Occipital lobe (tissue), 2 donors: ENCODE results near the gene ARFGEF3. TPM values are rescaled to one million over a fixed set of nuclear protein-coding genes. Genes with fewer than 3 reads are reported as not detected.
"Not testable (repeated sequence)": the region's sequence is repeated elsewhere in the genome, so short reads cannot be mapped to it uniquely, and the experiment has no call there.

Source experiments
- DNase-seq: peaks from one replicate; lab custom pipeline; 2025; lab: John Stamatoyannopoulos, UW
- total RNA-seq: library from RNA; depleted of rRNA; stranded (reverse); fragments of >200 nt; gene quantifications from one replicate; pipeline ENCODE4 v1.2.3, GENCODE V29; 2014

Gene ARFGEF3, protein sequence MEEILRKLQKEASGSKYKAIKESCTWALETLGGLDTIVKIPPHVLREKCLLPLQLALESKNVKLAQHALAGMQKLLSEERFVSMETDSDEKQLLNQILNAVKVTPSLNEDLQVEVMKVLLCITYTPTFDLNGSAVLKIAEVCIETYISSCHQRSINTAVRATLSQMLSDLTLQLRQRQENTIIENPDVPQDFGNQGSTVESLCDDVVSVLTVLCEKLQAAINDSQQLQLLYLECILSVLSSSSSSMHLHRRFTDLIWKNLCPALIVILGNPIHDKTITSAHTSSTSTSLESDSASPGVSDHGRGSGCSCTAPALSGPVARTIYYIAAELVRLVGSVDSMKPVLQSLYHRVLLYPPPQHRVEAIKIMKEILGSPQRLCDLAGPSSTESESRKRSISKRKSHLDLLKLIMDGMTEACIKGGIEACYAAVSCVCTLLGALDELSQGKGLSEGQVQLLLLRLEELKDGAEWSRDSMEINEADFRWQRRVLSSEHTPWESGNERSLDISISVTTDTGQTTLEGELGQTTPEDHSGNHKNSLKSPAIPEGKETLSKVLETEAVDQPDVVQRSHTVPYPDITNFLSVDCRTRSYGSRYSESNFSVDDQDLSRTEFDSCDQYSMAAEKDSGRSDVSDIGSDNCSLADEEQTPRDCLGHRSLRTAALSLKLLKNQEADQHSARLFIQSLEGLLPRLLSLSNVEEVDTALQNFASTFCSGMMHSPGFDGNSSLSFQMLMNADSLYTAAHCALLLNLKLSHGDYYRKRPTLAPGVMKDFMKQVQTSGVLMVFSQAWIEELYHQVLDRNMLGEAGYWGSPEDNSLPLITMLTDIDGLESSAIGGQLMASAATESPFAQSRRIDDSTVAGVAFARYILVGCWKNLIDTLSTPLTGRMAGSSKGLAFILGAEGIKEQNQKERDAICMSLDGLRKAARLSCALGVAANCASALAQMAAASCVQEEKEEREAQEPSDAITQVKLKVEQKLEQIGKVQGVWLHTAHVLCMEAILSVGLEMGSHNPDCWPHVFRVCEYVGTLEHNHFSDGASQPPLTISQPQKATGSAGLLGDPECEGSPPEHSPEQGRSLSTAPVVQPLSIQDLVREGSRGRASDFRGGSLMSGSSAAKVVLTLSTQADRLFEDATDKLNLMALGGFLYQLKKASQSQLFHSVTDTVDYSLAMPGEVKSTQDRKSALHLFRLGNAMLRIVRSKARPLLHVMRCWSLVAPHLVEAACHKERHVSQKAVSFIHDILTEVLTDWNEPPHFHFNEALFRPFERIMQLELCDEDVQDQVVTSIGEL (N-terminal part only)
- total RNA-seq: 65.7 TPM

DNA sequence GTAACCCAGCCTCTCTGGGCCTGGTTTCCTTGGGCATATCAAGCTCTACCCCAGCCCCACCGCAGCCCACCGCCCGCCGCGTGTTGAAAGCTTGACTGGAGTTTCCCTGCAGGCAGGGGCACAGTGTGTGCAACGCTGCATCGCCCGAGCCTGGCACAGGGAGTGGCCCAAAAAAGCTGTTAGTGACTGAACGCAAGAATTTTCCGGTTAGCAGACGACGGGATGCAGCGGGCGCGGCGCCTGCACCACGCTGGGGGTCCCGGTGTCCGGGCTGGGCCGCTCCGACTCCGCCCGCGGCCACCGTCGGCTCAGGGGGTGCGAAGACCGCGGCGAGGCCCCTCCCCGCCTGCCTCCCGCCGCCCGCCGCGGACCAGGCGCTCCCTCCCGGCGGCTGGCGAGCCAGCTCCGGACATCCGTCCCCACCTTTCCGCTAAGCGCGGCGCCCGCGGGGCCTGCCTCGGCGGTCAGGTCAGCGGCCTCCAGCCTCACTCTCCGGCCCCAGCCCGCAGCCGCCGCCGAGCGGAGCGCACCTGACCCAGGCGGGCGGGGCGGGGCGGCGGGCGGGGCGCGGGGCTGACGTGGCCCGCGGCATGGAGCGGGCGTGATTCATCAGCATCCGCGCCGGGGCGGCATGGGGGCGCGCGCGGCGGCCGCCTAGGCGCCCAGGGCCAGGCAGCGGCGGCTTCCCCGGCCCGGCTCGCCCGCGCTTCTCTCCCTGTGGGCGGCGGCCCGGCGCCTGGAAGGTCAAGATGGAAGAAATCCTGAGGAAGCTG lies at the start of gene ARFGEF3:
Gene ARFGEF3, plus strand, starts transcription at position 602 of the 773 bp plus-strand sequence. Its CDS starts 148 bp downstream, at position 750.
- DNase-seq: peak; percentile 74

DNA sequence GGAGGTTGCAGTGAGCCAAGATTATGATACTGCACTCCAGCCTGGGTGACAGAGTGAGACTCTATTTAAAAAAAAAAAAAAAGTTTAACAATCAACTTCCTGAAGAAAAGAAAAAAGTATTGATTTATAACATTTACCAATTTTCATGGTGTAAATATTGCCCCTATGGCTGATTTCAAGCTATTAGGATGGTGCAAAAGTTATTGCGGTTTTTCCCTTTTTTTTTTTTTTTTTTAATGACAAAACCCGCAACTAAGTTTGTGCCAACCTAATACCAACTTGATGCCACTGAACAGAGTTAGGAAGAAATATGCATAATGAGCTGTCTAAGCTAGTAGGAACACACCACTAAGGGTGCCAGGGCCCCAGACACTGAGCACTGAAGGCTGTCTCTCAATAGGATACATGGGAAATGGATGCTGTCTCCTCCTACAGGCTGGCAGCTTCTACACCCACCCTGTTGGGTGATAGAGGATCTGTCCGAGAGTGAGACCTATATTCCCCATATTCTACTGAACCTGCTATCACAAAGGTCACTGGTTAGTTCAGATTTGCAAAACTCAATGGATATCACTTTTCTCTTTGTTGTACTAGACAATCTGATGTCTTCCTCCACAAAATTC lies 48.0 kb upstream of the ARFGEF3 start:
- DNase-seq: no peak

DNA sequence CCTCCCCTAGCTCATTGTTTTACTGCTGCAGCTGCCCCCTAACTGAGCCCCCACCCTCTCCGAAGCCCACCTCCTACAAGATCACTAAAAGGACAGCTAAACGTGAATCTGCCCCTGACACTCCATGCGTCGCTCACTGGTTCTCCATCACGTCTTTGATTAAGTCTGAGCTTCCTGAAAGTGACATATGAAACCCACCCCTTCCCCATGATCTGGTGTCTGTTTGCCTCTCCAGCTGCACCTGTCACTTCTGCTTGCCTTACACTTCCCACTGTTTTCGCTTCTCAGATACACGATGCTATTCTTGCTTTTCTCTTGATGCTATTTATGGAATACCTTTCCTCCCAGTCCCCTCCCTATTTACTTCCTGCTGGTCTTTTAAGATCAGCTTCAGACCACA lies 46.5 kb upstream of the ARFGEF3 start:
- DNase-seq: no peak

DNA sequence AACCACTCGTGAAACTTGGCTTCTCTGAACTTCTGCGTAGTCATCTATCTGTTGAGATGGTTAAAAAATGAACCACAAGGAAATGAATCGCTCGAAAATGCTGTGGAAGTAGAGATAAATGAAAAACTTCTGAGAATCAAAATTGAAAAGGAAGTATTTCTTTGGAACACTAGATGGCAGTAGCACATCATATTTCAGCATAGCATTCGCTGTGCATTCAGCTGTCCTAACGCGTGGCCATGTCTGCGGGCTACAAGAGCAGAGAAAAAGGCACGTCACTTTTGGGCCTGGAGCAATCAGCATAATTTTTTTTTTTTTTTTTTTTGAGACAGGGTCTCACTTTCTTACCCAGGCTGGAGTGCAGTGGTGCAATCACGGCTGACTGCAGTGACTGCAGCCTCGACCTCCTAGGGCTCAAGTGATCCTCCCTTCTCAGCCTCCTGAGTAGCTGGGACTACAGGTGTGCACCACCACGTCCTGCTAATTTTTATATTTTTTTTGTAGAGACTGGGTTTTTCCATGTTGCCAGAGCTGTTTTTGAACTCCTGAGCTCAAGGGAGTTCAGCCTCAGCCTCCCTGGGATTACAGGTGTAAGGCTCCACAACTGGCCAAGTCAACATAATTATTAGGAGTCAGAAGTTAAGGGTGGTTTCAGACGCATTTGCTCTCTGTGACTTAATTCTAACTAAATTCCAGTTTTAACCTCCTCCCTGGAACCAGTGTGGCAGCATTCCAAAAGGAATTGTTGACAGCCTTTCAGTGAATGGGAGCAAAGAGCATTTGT lies 45.7 kb upstream of the ARFGEF3 start:
- no peak for DNase-seq

DNA sequence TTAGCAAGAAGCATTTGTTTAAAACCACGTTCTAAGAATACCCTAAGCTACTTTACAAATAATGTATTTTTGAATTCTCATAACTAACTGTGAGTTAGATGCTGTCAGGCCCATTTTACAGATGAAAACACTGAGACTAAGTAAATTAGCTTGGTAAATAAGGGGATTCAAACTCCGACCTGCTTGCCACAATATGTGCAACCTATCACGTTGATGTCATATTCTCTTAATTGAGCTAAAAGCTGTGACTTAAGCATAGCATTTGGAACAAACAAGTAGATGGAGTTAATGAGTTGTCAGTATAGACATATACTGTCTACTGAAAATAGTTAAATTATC lies 45.1 kb upstream of the ARFGEF3 start:
- no peak for DNase-seq

DNA sequence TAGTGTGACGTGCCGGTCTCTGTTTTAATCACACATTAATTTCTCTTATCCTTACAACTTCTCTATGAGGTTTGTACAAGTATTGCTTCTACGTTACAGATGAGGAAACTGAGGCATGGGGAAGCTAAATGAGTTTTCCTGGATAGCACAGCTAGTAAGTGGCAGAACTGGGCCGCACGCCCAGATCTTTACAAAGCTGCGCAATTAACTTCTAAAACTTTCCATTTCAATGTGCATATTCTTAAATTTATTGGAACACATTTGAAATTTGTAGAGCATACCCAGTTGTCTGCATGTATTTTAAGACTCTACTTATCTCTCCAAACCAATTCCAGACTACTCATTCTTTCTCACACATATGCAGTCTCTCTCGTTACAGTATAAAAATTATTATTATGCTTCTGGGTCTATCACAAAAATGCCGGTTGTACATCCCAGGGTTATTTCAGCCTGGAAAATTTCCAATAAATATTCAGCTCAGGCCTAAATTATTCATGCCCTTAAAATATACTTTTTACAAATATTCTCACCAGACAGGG lies 44.3 kb upstream of the ARFGEF3 start:
- DNase-seq: no peak

DNA sequence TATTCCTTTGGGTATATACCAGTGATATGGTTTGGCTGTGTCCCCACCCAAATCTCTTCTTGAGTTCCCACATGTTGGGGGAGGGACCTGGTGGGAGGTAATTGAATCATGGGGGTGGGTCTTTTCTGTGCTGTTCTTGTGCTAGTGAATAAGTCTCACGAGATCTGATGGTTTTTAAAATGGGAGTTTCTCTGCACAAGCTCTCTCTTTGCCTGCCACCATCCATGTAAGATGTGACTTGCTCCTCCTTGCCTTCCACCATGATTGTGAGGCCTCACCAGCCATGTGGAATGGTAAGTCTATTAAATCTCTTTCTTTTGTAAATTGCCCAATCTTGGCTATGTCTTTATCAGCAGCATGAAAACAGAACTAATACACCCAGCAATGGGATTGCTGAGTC lies 42.5 kb upstream of the ARFGEF3 start:
- not testable (repeated sequence) for DNase-seq

DNA sequence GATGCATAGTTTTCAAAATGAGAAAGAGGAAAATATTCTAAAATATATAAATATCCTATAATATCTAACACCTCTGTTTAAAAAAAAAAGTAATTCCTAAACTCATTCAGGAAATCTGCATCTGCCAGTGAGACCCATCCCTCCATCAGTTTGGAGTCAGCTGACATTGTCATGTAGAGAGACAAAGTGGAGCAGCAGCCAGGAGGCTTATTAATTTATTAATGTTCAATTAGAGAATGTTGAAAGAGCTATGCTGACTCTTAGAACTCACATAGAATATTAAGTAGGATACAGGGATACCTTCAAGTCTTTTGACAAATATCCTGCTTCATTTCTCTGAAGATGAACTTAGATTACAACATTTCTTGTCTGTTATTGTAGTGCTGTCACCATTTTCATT lies 41.8 kb upstream of the ARFGEF3 start:
- no peak for DNase-seq

DNA sequence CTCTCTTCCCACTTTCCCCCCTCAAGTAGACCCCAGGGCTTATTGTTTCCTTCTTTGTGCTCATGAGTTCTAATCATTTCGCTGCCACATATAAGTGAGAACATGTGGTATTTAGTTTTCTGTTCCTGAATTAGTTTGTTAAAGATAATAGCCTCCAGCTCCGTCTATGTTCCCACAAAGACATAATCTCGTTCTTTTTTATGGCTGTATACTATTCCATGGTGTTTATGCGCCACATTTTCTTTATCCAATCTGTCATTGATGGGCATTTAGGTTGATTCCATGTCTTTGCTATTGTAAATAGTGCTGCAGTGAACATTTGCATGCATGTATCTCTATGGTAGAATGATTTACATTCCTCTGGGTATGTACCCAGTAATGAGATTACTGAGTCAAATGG lies 37.6 kb upstream of the ARFGEF3 start:
- no peak for DNase-seq

DNA sequence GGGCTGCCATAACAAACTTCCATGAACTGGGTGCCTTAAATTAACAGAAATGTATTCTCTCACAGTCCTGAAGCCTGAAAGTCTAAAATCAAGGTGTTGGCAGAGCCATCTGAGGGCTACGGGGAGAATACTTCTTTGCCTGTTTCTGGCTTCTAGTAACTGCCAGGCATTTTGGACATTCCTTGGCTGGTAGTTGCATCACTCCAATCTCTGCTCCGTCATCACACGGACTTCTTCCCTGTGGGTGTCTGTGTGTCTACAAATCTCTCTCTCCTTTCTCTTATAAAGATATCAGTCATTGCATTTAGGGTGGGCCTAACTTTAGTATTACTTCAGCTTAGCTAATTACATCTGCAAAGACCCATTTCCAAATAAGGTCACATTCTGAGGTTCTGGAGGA lies 33.6 kb upstream of the ARFGEF3 start:
- no peak for DNase-seq

DNA sequence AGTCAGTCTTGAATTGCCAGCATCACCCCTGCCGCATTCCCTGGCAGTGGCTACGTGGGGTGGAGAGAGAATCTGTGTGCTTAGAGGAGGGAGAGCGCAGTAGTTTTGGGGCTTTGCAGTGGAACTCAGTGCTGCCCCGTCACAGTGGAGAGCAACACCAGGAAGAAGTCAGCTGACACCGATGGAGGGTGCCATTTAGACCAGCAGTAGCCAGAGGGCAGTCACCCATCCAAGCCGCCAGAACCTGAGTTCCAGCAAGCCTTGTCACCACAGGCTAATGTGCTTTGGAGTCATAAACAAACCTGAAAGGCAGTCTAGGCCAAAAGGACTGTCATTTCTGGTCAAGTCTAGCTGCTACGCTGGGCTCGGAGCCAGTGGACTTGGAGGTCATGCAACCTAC lies 32.5 kb upstream of the ARFGEF3 start:
- DNase-seq: no peak

DNA sequence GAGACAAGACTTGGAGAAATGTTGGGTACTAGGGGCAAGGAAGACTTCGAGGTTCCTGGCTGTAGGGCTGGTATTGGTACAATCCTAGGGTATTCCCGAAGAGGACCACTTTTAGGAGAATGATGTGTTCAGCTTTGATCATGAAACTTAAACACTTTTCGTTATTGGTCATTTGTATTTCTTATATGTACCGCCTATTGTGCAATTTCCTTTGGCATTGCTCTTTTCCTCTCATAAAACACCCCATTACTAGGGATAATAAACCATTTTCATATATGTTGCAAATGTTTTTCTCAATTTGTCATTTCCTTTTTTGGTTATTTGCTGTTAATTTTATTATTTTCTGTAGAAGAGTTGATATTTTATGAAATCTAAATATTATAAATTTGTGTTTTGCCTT lies 18.9 kb upstream of the ARFGEF3 start:
- DNase-seq: no peak

DNA sequence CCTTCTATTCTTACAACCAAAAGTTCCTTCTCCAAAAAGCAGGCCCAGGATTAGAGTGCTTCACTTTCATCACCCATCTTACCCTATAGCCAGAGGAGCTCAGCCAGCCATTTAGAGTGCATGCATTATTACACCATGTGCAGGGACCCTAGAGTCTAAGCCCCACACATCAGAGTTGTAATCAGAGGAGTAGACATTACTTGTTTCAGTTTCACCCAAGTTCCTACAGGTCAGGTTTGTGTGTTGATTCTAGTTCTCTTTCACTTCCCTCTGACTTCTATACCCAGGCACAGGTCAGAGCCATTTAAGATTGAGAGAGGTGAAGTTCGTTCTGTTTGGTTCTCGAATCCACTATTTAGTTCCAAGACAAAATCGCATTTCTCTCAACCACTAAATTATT lies 16.3 kb upstream of the ARFGEF3 start:
- no peak for DNase-seq

DNA sequence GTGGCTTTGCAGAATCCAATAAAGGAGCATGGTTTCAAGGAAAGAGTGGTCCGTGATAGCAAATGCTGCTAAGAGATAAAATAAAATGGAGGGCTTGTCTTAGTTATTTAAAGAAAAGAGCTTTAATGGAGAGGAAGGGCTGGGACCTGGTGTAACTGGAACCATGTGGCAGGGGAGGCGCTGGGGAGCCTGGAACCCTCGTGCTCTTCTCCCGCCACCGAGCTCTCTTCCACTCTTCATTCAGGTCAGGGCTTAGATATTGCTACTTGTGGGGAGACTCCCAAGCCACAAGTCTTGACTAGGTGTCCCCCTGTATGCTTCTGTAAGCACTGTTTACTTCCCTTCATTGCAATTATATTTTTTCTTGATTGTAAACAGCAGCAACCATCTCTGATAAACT lies 15.2 kb upstream of the ARFGEF3 start:
- DNase-seq: no peak

DNA sequence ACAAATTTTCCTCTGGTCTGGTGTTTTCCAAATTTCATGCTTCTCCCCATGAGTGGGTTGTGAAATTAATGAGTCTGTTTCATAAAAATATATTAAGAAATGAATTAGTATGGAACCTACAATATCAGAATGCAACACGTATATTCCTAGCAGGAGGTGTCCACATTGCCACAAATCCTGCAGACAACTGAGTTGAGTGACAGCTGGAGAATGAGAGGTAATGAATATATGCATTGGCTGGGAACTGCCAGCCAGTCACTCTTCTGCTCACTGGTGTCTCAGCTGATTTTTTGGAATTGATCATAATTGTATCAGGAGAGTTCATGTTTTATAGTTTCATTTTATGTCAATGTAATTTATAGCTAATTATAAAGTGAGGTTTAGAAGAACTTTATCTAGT lies 6.3 kb upstream of the ARFGEF3 start:
- DNase-seq: no peak

DNA sequence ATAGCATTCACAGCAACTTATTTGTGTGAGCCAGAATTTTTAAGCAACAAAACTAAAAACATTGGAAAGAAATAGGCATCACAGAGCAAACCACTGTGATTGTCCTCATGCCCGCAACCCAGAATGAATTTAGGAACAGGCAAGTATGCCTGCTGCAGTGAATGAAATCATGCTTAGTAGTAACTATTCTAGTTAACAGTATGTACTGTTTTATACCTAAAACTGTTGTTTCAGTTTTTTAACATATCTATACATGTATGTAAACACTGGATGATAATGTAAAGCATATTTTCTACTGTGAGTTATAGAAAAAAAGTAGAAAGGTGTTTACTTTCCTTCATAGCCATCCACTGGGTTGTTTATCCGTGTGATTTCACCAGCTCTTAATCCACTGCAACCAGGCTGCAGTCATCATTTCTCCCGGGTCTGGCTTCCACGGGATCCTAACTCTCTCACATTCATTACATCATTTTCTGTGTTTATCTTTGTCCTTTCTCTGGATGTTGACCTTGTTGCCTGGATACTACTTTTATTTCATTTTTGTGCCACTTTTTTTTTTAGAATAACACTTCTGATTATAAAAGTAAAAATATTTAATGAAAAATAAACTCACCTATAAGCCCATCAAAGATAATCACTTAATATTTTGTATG lies 3.6 kb upstream of the ARFGEF3 start:
- DNase-seq: no peak

DNA sequence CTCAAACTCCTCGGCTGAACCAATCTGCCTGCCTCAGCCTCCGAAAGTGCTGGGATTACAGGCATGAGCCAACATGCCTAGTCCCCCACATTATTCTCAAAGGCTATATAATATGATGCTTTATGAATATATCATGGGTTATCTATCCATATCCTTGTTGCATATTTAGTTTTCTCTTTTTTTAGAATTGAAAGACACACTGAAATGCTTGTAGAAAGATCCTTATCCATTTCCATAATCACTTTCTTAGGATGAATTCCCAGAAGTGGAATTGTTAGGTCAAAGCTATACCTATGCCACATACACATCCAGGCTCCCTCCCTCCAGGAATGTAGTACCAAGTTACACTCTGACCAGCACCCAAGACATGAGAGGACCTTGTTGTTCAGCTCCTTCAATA lies 2.5 kb upstream of the ARFGEF3 start:
- DNase-seq: no peak

DNA sequence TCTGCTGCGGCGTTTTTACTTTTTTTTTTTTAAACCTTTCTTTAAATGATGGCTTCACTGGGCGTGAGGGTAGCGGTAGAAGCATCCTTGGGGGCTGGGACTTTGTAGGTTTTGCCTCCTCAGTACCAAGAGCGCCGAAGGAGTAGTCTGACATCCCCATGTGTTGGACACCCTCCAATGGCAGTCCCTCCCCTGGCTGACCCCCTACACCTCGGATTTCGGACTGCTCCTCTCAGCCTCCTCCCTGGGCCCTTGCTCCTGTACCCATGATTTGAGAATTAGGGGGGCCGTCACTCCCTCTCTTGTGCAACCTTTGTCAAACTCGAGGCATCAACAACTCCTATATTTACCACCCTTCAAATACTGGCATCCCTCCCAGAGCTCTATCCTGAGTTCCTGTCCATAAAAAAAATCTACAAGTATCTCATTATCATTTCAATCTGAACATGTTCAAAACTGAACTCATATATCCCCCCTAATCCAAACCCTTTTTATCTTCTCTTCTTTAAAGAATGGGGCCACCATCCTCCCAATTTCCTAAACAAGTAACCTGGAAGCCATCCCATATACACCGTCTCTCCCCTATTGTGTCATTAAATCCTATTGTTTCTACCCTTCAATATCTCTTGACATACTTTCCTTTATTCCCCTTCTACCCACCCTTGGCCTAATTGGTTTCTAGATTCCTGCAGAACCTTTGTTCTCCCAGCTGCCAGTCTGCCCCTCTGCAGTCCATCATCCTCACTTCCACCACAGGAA lies 1.2 kb upstream of the ARFGEF3 start:
- DNase-seq: no peak

DNA sequence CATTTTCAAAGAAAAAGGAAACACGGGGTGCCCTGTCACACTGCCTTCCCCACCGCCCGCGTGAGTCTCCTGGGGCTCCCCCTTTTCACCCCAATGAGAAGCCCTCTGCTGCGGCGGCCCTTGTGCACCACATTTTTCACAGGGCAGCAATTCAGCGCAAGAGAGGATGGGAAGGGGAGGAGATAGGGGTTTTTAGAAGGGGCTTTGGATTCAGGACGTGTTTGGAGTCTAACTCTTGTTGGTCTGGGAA lies 726 bp upstream of the ARFGEF3 start:
- DNase-seq: no peak
